ENCODE data around the gene JUP.

JUP gene

GRCh38 chr17:41767324-41768042, 19.0 kb downstream of the JUP start:
- in situ Hi-C loops (cut with MboI; ENCODE audit: low pct_unique_long_range_greater_than_20kb, low sequenced_read_pairs, unreplicated experiment): no loop called here
- no peak for TF ChIP-seq CTCF (IDR thresholded peaks at IDR 0.05; ENCODE audit: extremely low read depth, insufficient read depth, missing control alignments)

DNA sequence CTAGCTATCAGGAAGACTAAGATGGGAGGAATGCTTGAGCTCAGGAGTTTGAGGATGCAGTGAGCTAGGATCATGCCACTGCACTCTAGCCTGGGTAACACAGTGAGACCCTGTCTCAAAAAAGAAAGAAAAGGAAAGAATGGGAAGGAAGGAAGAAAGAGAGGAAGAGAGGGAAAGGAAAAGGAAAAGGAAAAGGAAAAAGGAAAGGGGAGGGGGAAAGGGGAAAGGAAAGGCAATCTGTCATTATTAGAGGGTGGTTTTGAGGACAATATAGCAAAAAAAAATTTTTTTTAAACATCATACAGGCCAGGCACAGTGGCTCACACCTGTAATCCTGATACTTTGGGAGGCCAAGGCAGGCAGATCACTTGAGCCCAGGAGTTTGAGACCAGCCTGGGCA, 20.4 kb downstream of the JUP start:
- no peak for DNase-seq (ENCODE audit: low spot score)
- TF ChIP-seq CTCF (IDR thresholded peaks at IDR 0.05; ENCODE audit: extremely low read depth, insufficient read depth, missing control alignments): no peak
- in situ Hi-C loops (cut with MboI; ENCODE audit: low pct_unique_long_range_greater_than_20kb, low sequenced_read_pairs, unreplicated experiment): no loop called here

More at GRCh38 chr17:41767324-41768042, 19.0 kb downstream of the JUP start:
- DNase-seq (ENCODE audit: low spot score): no peak

DNA sequence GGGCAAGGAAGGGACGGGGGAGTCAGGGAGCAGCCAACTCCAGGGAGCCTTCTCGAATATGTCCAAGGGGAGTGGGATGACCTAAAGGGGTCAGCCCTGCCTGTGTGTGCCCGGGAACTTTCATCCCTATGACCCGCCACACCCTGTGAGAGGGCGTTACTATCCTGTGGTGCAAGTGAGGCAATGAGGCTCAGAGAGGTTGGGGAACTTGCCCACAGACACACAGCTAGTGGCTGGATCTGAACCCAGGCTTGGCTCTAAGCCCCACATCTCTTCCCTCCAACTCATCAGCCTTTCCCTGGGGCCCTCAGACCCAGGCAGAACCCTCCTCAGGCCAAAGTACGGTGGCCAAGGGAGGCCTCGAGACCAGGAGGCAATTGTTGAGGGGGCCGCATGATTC, 23.2 kb downstream of the JUP start:
- TF ChIP-seq CTCF (IDR thresholded peaks at IDR 0.05; ENCODE audit: extremely low read depth, insufficient read depth, missing control alignments): no peak
- in situ Hi-C loops (cut with MboI; ENCODE audit: low pct_unique_long_range_greater_than_20kb, low sequenced_read_pairs, unreplicated experiment): no loop called here
- DNase-seq (ENCODE audit: low spot score): no peak

DNA sequence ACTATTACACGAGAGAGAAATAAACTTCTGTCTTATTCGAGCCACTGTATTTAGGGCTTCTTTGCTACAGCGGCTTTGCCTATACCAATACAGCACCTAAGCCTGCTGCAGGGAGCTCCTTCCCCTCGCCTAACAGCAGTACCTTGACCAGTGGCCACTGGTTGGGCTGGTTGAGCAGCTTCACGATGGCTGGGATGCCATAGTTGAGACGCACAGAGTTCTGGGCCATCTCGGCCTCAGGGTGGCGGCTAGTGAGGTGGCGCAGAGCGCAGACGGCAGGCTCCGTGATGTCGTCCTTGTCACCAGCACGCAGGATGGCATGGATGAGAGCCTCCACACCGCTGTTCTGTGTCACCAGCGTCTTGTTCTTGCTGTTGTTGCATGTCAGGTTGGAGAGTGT, 23.7 kb downstream of the JUP start:
- DNase-seq (ENCODE audit: low spot score): no peak
- in situ Hi-C loops (cut with MboI; ENCODE audit: low pct_unique_long_range_greater_than_20kb, low sequenced_read_pairs, unreplicated experiment): no loop called here
- no peak for TF ChIP-seq CTCF (IDR thresholded peaks at IDR 0.05; ENCODE audit: extremely low read depth, insufficient read depth, missing control alignments)

GRCh38 chr17:41762391-41762790, 24.1 kb downstream of the JUP start:
- no peak for TF ChIP-seq CTCF (IDR thresholded peaks at IDR 0.05; ENCODE audit: extremely low read depth, insufficient read depth, missing control alignments)
- no peak for DNase-seq (ENCODE audit: low spot score)
- in situ Hi-C loops (cut with MboI; ENCODE audit: low pct_unique_long_range_greater_than_20kb, low sequenced_read_pairs, unreplicated experiment): no loop called here

DNA sequence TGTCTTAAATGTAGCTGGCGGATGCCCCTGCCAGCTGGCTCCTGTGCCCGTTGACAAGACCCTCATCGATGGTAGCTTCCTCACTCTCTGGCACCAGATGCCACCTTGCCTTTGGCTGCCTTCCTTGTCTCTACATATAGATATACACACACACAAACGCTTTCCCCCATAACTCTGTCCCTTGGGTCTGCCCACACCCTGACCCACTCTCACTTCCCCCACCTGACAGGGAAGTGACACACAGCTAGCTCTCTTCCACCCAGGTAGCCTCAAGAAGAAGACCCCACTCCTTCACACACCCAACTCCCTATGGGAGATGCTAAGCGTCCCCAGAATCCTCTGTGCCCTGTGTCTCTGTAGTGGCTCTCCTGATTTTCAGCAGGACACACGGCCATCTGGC, 25.6 kb downstream of the JUP start:
- in situ Hi-C loops (cut with MboI; ENCODE audit: low pct_unique_long_range_greater_than_20kb, low sequenced_read_pairs, unreplicated experiment): no loop called here
- no peak for TF ChIP-seq CTCF (IDR thresholded peaks at IDR 0.05; ENCODE audit: extremely low read depth, insufficient read depth, missing control alignments)
- DNase-seq (ENCODE audit: low spot score): no peak
